A673 (cell line): Measurements from ENCODE around the gene TAGAP.

ENCODE experiments used
- CTCF ChIP-seq: fragments of 300-800, 200-600 bp; sonication (generic); conservative IDR thresholded peaks from 2 replicates; pipeline ENCODE4 v1.5.1; 2017; ENCODE audit warnings: low read depth, mild to moderate bottlenecking, antibody characterized with exemption, low read length, moderate library complexity, mixed read lengths
- EZH2 ChIP-seq: fragments of 200-600 bp; sonication (generic); IDR thresholded peaks from 2 replicates; pipeline ENCODE4 v1.6.1; 2017; ENCODE audit warnings: borderline replicate concordance, low read depth, mild to moderate bottlenecking, mixed read lengths, antibody characterized with exemption, low read length; ENCODE audit not compliant: poor library complexity, severe bottlenecking

- TF ChIP-seq EZH2 (no peak), CTCF (no peak)
These were observed 39.4 kb downstream of the TAGAP start for GRCh38 chr6:159005436-159005835.
